Hematopoietic multipotent progenitor cell treated with erythropoietin and hydrocortisone succinate and interleukin-3 and kit ligand, for 4 days (in vitro differentiated cells): Measurements from ENCODE around the gene POLR2A.
"Not testable (repeated sequence)": the region's sequence is repeated elsewhere in the genome, so short reads cannot be mapped to it uniquely, and the experiment has no call there.

Experiments
- DNase-seq: peaks from one replicate; pipeline ENCODE4 v3.0.0-alpha.2; 2015

Gene POLR2A

DNA sequence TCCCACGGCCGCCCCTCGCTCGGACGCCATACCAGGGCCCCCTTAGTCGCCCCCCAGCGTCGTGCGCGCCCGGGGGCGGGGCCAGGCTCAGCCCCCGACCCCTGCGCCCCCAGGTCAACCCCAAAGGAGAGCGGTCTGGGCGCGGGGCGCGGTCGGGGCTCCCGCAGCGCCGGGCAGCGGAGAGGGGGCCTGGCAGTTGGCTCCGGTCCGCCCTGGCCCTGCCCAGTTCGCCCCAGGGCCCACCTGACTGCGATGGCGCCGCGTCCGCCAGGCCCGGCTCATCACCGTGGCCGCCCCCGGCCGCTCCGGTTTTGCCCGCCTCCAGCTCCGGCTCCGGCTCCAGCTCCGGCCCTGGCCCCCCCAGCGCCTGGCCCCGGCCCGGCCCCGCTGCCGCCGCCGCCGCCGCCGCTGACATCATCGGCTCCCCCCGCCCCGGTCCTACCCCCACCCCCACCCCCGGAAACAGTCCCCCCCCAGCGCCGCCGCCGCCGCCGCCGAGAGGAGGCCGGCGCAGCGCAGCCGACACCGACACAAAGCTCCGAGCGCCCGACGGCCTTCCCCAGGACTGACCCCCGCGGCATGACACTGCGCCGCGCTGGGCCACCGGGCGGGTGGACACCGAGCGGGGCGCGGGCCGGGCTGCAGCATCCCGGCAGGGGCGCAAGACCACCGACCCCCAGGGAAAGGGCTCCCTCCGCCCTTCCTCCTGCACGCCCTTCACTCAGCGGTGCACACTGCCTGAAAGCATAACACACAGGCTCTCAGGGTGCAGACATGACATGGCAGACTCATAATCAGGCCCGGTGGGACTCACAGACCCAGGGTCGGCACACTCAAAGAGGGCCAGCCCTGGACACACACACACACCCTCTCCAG, 4.7 kb upstream of the POLR2A start, which contains the start of gene ZBTB4:
ZBTB4 (minus strand) TSS at position 419 of the 876 bp plus-strand sequence. CDS start 12,830 bp downstream, outside the sequence.
- peak; percentile 74 for DNase-seq

DNA sequence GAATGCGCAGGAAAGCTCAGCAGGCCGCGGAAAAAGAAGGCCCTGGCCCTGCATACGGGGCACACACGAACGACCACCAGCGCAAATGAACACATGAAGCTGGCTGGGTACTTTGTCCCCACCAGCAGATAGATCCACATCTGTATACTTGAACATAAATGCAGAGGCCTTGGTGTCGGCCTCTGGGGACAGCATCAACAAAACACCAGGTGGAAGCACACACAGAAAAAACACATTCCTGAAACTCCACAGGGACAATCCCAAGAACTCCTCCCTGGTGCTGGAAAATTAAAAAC, 4.1 kb upstream of the POLR2A start:
- DNase-seq: no peak

DNA sequence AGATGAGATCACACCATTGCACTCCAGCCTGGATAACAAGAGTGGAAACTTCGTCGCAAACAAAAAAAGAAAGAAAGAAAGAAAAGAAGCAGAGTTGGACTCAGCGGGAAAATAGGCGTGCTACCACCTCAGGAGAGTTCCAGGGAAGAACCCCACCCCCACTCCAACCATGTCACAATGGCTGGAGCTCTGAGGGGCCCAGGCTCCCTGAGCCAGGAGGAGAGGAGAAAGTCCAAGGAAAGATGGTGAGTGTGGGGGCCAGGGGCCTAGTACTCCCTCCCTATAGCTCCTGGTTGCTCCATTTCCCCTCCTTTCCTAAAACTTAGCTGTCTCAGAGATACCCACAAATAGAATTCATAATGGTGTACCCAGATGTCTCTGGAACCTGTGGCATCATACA, 2.9 kb upstream of the POLR2A start, which contains the start of gene SLC35G6:
SLC35G6 (plus strand) TSS at position 172 of the 400 bp plus-strand sequence; CDS start at position 243, 71 bp downstream.
- DNase-seq: not testable (repeated sequence)

DNA sequence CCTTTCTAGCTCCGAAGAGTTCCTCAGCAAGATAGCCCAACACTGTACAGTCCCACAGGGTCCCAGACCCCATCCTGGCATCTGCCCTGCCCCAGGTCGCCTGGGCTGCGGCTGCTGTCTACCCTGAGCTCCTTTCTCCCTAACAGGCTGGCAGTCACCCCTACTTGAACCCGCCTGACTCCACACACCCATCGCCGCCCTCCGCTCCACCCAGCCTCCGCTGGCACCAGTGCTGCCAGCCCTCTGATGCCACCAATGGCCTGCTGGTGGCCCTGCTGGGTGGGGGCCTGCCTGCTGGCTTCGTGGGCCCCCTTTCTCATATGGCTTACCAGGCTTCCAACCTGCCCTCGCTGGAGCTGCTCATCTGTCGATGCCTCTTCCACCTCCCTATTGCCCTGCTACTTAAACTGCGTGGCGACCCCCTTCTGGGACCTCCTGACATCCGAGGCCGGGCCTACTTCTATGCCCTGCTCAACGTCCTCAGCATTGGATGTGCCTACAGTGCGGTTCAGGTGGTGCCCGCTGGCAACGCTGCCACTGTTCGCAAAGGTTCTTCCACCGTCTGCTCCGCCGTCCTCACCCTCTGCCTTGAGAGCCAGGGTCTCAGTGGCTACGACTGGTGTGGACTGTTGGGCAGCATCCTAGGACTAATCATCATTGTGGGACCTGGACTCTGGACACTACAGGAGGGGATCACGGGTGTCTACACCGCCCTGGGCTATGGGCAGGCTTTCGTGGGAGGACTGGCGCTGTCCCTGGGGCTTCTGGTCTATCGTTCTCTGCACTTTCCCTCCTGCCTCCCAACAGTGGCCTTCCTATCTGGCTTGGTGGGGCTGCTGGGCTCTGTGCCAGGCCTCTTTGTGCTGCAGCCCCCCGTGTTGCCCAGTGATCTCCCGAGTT, 2.1 kb upstream of the POLR2A start:
- DNase-seq: not testable (repeated sequence)

DNA sequence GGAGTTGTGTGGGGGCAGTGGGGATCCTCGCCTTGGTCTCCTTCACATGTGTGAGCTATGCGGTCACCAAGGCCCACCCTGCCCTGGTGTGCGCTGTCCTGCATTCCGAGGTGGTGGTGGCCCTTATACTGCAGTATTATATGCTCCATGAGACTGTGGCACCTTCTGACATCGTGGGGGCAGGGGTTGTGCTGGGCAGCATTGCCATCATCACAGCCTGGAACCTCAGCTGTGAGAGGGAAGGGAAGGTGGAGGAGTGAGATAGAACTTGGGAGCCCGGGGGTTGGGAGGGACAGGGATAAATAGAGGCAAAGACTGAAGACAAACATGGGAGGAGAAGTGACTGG, 1.5 kb upstream of the POLR2A start:
- DNase-seq: peak; percentile 31

DNA sequence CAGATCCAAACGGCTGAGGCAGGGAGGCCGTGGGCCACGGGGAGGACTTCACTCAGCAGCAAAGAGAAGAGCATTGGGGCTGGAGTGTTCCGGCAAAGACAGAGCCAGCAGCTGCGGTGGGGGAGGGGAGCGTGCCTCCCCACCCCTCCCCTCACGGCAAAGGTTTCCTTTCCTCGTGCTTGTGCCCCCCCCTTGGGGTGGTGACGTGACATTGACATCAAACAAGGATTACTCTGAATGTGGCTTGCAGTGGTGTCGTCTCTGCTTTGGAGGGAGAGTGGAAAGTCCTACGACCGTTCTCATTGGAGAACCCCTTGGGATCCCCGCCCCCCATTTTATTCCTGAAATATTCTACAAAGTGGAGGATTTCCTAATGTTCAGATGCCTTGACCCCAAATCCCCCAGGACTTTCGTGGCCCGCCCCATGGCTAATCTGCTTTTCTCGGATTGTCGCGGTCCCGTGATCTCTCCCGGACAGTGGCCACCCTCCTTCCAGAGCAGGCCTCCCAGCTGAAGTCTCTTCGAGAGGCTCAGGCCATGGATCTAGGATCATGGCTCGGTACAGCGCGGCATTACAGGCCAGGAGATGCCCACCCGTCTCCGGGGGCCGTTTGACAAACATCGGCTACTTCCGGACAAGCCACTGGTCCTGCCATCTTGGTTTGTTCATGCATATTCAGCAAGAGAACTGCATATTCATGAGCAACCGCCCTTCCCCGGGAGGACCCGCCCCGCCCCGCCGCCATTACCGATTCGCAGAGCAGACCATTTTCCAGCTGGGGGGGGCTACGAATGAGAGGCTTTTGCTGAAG, 705 bp upstream of the POLR2A start:
- DNase-seq: peak; percentile 96

DNA sequence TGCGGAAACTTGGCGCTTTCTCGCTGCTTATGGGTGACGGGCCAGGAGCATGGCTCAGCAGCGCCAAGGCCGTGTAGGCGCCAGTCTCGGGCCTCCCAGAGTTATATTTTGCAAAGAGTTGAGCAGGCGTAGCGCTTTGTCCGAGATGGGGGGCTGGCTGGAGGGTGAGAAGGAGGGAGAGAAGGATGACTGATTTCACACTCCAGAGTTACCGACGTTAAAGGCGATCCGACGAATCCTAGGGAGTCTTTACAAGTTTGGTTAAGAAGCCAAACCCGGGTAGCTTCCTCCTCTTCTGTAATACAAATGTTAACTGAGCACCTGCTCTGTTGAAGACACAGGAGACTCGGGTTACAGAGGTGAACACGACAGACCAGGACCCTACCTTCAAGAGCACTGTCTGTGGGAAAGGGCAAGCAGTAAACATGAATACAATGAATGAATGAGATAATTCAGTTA, 782 bp downstream of the POLR2A start:
- no peak for DNase-seq

DNA sequence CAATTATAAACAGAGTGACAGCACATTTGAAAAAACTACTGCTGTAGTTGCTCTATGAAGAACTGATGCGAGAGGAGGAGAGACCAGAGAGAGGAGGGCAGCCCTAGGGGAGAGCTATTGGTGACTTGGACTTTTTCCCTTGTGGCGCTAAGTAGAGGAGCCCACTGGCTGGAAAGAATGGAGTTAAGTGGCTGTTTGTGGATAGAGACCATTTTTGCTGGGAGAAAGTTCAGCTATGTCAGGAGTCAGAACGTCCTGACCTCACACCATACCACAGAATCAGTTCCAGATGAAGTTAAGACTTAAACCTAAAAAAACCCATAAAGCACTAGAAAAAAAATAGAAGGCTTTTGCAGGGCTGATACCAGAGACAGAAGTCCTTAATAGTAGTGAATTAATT, 2.0 kb downstream of the POLR2A start:
- DNase-seq: no peak

DNA sequence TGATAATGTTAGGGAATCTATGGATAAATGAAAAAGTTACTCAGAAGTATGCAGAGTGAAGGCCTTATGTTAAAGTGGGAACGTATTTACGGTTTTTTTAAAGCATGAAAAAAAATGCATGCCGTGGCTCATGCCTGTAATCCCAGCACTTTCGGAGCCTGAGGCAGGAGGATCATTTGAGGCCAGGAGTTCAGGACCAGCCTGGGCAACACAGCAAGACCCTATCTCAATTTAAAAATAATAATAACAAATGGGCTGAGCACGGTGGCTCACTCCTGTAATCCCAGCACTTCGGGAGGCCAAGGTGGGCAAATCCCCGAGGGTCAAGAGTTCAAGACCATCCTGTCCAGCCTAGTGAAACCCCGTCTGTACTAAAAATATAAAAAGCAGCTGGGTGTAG, 6.0 kb downstream of the POLR2A start:
- DNase-seq: no peak

DNA sequence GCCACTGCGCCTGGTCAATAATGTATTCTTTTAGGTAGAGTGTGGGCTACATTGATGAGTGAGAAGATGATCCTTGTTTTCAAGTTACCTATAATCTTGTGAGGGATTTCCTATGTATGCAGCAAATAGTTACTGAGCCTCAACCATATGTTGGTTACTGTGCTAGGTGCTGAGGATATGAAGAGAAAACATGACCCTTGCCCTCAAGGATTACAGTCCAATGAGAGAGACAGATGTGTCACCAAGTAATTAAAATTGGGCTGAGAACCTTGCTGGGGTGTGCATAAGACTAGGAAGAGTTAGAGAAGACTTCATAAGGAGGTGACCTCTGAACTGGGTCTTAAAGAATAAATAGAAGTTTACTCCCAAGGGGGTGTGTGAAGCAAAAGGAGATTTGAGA, 7.4 kb downstream of the POLR2A start:
- no peak for DNase-seq

DNA sequence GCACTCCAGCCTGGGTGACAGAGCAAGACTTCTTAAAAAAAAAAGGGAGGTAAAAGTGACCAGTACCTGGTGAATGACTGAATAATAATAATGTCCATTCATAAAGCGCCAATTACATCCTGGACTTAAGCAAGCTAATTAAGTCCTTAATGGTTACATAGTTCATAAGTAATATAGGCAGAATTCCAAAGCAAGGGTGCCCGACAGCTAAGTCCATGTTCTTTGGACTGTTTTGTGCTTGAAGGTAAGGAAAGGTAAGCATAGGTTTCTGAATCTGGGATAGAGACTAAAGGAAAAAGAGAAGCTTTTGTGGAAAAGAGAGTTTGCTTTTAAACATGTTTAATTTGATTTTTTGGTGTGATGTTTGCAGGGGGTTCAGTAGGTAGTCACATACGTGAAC, 9.8 kb downstream of the POLR2A start:
- DNase-seq: no peak

DNA sequence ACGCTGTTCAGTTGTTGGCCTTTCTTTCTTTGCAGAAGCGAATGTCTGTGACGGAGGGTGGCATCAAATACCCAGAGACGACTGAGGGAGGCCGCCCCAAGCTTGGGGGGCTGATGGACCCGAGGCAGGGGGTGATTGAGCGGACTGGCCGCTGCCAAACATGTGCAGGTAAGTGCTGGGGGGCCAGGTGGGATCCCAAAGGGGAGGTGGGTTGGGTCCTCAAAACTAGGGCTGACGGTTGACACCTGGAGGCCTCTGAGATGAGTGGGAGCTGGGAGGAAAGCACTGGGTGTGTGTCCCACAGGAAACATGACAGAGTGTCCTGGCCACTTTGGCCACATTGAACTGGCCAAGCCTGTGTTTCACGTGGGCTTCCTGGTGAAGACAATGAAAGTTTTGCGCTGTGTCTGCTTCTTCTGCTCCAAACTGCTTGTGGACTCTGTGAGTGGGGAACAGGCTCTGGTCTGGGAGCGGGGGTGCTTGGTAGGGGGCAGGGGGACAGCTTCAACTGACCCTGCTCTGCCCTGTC, 11.8 kb downstream of the POLR2A start:
- no peak for DNase-seq

DNA sequence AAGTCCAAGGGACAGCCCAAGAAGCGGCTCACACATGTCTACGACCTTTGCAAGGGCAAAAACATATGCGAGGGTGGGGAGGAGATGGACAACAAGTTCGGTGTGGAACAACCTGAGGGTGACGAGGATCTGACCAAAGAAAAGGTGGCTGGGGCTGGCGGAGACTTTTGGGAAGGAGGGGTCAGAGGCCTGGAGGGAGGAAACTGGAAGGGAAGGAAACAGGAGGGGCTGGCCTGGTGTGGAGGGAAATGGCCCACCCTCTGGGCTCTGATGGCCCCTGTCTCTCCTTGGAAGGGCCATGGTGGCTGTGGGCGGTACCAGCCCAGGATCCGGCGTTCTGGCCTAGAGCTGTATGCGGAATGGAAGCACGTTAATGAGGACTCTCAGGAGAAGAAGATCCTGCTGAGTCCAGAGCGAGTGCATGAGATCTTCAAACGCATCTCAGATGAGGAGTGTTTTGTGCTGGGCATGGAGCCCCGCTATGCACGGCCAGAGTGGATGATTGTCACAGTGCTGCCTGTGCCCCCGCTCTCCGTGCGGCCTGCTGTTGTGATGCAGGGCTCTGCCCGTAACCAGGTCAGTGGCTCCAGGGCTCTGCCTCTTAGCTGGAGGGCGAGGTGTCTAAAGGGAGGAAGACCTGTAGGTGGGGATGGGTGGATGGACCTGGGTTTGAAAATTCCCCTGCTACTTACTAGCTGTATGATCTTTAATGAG, 12.5 kb downstream of the POLR2A start:
- no peak for DNase-seq

DNA sequence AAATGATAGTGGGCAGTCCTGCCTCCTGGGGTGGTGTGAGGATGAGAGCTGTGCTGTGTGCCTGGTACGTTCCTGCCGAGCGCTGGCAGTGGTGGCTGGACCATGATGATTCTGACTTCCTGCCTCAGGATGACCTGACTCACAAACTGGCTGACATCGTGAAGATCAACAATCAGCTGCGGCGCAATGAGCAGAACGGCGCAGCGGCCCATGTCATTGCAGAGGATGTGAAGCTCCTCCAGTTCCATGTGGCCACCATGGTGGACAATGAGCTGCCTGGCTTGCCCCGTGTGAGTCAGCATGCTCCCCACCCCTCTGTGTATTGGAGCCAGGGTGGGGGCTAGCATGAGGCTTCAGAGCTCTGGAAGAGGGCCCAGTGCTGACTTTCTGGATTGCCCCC, 13.1 kb downstream of the POLR2A start:
- no peak for DNase-seq

DNA sequence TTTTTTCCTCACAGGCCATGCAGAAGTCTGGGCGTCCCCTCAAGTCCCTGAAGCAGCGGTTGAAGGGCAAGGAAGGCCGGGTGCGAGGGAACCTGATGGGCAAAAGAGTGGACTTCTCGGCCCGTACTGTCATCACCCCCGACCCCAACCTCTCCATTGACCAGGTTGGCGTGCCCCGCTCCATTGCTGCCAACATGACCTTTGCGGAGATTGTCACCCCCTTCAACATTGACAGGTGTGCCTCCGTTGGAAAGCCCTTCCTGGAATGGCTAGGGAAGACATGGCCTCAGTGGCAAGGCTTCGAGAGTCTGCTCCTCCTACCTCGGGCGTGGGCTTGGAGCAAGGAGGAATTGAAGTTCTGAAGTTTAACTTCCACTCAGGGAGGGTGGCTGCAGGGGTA, 13.5 kb downstream of the POLR2A start:
- no peak for DNase-seq

DNA sequence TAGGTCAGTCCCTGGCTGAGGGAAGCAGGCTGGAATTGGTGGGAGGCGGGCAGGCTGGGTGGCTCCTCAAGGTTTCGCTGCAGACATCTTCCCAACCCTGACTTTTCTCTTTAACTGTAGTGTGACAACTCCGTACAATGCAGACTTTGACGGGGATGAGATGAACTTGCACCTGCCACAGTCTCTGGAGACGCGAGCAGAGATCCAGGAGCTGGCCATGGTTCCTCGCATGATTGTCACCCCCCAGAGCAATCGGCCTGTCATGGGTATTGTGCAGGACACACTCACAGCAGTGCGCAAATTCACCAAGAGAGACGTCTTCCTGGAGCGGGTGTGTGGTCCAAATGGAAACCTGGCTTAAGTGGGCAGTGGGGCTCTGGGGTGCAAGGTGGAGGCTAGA, 15.0 kb downstream of the POLR2A start:
- DNase-seq: no peak

DNA sequence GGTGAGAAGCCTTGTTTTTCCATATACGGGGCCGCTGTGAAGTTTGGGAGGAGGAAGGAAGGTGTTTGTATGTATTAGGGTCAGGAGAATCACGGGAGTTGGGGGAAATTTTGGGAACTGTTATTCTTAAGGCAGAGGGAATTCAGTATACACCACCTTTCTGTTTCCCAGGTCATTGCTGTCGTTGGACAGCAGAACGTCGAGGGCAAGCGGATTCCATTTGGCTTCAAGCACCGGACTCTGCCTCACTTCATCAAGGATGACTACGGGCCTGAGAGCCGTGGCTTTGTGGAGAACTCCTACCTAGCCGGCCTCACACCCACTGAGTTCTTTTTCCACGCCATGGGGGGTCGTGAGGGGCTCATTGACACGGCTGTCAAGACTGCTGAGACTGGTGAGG, 17.6 kb downstream of the POLR2A start:
- no peak for DNase-seq

DNA sequence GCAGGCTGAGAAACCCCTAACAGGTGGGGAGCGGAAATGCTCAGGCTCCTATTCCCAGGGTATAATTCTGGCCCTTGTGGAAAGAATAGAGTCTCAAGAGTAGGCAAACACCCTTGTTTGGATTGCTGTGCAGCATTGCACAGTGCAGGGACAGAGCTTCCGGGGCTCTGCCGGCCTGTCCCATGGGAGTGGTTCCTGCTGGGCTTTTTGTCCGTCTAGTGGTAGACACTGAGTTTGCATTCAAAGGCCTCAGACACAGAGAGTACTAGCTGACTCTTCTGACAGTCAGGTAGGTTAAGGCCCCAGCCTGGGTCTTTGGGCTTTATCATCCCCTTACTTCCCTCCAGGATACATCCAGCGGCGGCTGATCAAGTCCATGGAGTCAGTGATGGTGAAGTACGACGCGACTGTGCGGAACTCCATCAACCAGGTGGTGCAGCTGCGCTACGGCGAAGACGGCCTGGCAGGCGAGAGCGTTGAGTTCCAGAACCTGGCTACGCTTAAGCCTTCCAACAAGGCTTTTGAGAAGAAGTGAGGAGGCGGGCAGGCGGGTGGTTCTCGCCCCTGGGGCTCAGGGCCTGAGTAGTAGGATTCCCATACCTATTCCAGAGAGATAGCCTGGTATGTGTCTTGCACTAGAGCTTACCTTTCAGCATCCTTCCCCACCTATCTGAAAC, 18.1 kb downstream of the POLR2A start:
- DNase-seq: no peak

DNA sequence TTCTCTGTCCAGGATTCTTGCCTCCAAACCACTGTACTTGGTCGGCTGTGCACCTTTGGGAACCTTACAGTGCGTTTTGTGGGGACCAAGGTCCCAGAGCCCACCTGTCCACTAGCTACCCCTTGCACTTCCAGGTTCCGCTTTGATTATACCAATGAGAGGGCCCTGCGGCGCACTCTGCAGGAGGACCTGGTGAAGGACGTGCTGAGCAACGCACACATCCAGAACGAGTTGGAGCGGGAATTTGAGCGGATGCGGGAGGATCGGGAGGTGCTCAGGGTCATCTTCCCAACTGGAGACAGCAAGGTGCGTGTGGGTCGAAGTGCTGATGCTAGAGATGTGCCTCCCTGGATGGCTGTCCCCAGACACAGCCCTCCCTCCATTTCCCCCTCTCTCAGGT, 18.8 kb downstream of the POLR2A start:
- peak; percentile 42 for DNase-seq

DNA sequence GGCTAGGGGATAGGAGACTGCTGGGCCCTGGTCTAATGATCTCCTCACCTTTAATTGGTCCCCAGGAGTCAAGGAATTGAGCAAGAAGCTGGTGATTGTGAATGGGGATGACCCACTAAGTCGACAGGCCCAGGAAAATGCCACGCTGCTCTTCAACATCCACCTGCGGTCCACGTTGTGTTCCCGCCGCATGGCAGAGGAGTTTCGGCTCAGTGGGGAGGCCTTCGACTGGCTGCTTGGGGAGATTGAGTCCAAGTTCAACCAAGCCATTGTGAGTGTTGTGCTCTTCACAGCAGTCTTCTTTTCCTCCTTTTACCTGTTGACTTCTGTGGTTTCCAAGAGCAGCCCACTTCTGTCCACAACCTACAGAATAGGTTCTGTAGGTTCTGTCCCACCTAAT, 19.4 kb downstream of the POLR2A start:
- no peak for DNase-seq

DNA sequence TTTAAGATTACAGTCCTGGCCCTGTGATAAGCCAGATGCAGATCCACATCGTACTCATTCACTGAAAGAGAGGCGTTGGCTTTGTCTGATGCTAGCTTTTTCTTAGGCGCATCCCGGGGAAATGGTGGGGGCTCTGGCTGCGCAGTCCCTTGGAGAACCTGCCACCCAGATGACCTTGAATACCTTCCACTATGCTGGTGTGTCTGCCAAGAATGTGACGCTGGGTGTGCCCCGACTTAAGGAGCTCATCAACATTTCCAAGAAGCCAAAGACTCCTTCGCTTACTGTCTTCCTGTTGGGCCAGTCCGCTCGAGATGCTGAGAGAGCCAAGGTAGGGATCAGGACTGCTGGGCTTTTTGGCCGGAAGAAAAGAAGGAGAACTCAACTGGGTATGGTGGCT, 24.0 kb downstream of the POLR2A start:
- no peak for DNase-seq

DNA sequence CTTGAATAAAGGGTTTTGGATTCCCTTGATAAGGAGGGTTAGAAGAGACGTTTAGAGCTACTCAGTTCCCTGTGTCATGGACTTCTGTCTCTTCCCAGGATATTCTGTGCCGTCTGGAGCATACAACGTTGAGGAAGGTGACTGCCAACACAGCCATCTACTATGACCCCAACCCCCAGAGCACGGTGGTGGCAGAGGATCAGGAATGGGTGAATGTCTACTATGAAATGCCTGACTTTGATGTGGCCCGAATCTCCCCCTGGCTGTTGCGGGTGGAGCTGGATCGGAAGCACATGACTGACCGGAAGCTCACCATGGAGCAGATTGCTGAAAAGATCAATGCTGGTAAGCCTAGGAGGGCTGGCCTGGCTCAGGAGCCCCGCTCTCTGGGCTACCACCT, 24.7 kb downstream of the POLR2A start:
- no peak for DNase-seq
